Stomach (tissue), 4 donors: ENCODE results near the gene RAB6B.

Source experiments
- EP300 ChIP-seq: sonication (generic); formaldehyde crosslinking; IDR thresholded peaks from one replicate; pipeline ENCODE4 v1.6.1; 2017; ENCODE audit warnings: antibody characterized with exemption
- POLR2AphosphoS5 ChIP-seq, 3 donors: sonication (generic); formaldehyde crosslinking; IDR thresholded peaks; one replicate each; pipeline ENCODE4 v1.6.1; 2016; ENCODE audit warnings: antibody characterized with exemption in 3 of 3
- TF ChIP-seq, protein P1 (sequence below), 7 experiments: fragments of 450-650 bp in 4 of 7; fragments of 200-600 bp in 3 of 7; sonication (generic) in 3 of 7; IDR thresholded peaks; one replicate each; pipeline ENCODE4 v1.5.1; 2016 to 2019; ENCODE audit warnings: antibody characterized with exemption in 7 of 7, control low read depth in 2 of 7, mild to moderate bottlenecking in 1 of 7

DNA sequence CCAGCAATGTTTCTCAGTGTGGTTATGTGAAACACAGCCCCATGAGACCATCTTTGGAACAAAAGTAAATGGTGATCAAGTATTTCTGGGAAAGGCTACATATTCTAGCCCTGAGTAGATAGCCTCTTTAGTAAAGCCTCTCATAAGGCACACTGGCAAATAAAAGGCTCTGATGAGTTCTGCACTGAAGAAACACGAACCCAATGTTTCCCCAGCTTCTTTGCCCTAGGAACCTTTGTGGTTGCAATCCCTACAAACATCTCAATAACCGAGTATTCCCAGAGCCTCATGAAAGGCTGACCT is 41.8 kb downstream of the RAB6B start:
- no peak for TF ChIP-seq EP300
- TF ChIP-seq POLR2AphosphoS5 (IDR thresholded peaks at IDR 0.05), result no peak
- TF ChIP-seq, protein P1, sequence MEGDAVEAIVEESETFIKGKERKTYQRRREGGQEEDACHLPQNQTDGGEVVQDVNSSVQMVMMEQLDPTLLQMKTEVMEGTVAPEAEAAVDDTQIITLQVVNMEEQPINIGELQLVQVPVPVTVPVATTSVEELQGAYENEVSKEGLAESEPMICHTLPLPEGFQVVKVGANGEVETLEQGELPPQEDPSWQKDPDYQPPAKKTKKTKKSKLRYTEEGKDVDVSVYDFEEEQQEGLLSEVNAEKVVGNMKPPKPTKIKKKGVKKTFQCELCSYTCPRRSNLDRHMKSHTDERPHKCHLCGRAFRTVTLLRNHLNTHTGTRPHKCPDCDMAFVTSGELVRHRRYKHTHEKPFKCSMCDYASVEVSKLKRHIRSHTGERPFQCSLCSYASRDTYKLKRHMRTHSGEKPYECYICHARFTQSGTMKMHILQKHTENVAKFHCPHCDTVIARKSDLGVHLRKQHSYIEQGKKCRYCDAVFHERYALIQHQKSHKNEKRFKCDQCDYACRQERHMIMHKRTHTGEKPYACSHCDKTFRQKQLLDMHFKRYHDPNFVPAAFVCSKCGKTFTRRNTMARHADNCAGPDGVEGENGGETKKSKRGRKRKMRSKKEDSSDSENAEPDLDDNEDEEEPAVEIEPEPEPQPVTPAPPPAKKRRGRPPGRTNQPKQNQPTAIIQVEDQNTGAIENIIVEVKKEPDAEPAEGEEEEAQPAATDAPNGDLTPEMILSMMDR (IDR thresholded peaks at IDR 0.05), result no peak
